ENCODE measurements around the gene TRAF3IP1.

TRAF3IP1 gene

GRCh38 chr2:238295144-238296112 is 24.9 kb upstream of the TRAF3IP1 start:
- no peak overlapping the region for H3K27ac ChIP-seq
- no peak for TF ChIP-seq CTCF (IDR thresholded peaks at IDR 0.05)
- no peak overlapping the region for H3K4me3 ChIP-seq (ENCODE audit: low read depth in 1 of 2, low read length in 1 of 2)
- peaks cover 12% of the 10 kb centered on the region for H3K27me3 ChIP-seq
- no peaks in the 10 kb centered on the region for H3K9me3 ChIP-seq
- no peaks in the 10 kb centered on the region for H3K4me1 ChIP-seq (ENCODE audit: control insufficient read depth in 1 of 2, insufficient read depth in 1 of 2, low read depth in 1 of 2, low read length in 1 of 2)
- no peaks in the 10 kb centered on the region for H3K36me3 ChIP-seq

GRCh38 chr2:238296638-238297457 is 23.5 kb upstream of the TRAF3IP1 start:
- no peak for TF ChIP-seq CTCF (IDR thresholded peaks at IDR 0.05)
- Histone ChIP-seq H3K4me1 (ENCODE audit: control insufficient read depth in 1 of 2, insufficient read depth in 1 of 2, low read depth in 1 of 2, low read length in 1 of 2) (no peaks in the 10 kb centered on the region), H3K4me3 (ENCODE audit: low read depth in 1 of 2, low read length in 1 of 2) (no peak overlapping the region), H3K9me3 (no peaks in the 10 kb centered on the region), H3K36me3 (no peaks in the 10 kb centered on the region), H3K27me3 (peaks cover 12% of the 10 kb centered on the region), H3K27ac (no peak overlapping the region)

GRCh38 chr2:238299803-238300202 is 20.5 kb upstream of the TRAF3IP1 start:
- no peak overlapping the region for H3K27ac ChIP-seq
- H3K36me3 ChIP-seq = no peaks in the 10 kb centered on the region
- no peak overlapping the region for H3K4me3 ChIP-seq (ENCODE audit: low read depth in 1 of 2, low read length in 1 of 2)
- H3K9me3 ChIP-seq = no peaks in the 10 kb centered on the region
- no peaks in the 10 kb centered on the region for H3K4me1 ChIP-seq (ENCODE audit: control insufficient read depth in 1 of 2, insufficient read depth in 1 of 2, low read depth in 1 of 2, low read length in 1 of 2)
- no peak for TF ChIP-seq CTCF (IDR thresholded peaks at IDR 0.05)
- peaks cover 12% of the 10 kb centered on the region for H3K27me3 ChIP-seq

GRCh38 chr2:238302087-238302486 is 18.2 kb upstream of the TRAF3IP1 start:
- Histone ChIP-seq H3K36me3 (no peaks in the 10 kb centered on the region), H3K4me1 (ENCODE audit: control insufficient read depth in 1 of 2, insufficient read depth in 1 of 2, low read depth in 1 of 2, low read length in 1 of 2) (no peaks in the 10 kb centered on the region), H3K27ac (no peak overlapping the region), H3K4me3 (ENCODE audit: low read depth in 1 of 2, low read length in 1 of 2) (no peak overlapping the region), H3K9me3 (no peaks in the 10 kb centered on the region), H3K27me3 (peaks cover 7% of the 10 kb centered on the region)
- TF ChIP-seq CTCF (IDR thresholded peaks at IDR 0.05) = no peak

GRCh38 chr2:238302751-238303150 is 17.6 kb upstream of the TRAF3IP1 start:
- no peak overlapping the region for H3K27ac ChIP-seq
- H3K9me3 ChIP-seq = no peaks in the 10 kb centered on the region
- H3K4me1 ChIP-seq (ENCODE audit: control insufficient read depth in 1 of 2, insufficient read depth in 1 of 2, low read depth in 1 of 2, low read length in 1 of 2) = no peaks in the 10 kb centered on the region
- no peak for TF ChIP-seq CTCF (IDR thresholded peaks at IDR 0.05)
- no peak overlapping the region for H3K4me3 ChIP-seq (ENCODE audit: low read depth in 1 of 2, low read length in 1 of 2)
- no peaks in the 10 kb centered on the region for H3K27me3 ChIP-seq
- no peaks in the 10 kb centered on the region for H3K36me3 ChIP-seq

Measured in neutrophil (primary cell).